Measurements from ENCODE around the gene UNC5A. TPM values are rescaled to one million over a fixed set of nuclear protein-coding genes. Genes with fewer than 3 reads are reported as not detected.

Gene UNC5A
- total and polyA plus RNA-seq, 10 of the 15 experiments (the other 5 are each of a cell fraction or from before 2014, with no cell fraction given) = not detected

- TF ChIP-seq ZBTB11 (CRISPR knock-in tag; IDR thresholded peaks at IDR 0.05) (no peak), ATF3 (IDR thresholded peaks at IDR 0.05; ENCODE audit: borderline replicate concordance, extremely low read depth, low read depth, low read length) (no peak), EGR1 (IDR thresholded peaks at IDR 0.05; ENCODE audit: borderline replicate concordance in 1 of 2, low read depth in 2 of 2, low read length in 2 of 2) (no peak)
Measured at GRCh38 chr5:176851380-176851779, 41.0 kb downstream of the UNC5A start (continued).

GRCh38 chr5:176851871-176852658 is 41.7 kb downstream of the UNC5A start:
- RAD21 ChIA-PET (ENCODE audit: unreplicated experiment) = interaction anchor here (0.7 kb wide), 1 partner anchor 43 kb away, joined by 3 read pairs; no protein-coding TSS in a partner anchor
- Histone ChIP-seq H3K4me2 (ENCODE audit: control insufficient read depth, insufficient read depth) (no peak overlapping the region), H3K36me3 (ENCODE audit: control insufficient read depth in 2 of 2, insufficient read depth in 2 of 2, low read length in 1 of 2) (no peaks in the 10 kb centered on the region), H3K79me2 (ENCODE audit: control insufficient read depth, insufficient read depth, low read length) (no peaks in the 10 kb centered on the region), H3K27me3 (replicated peaks in 1 of 2; ENCODE audit: control insufficient read depth in 2 of 2, insufficient read depth in 2 of 2, low read length in 1 of 2) (peaks cover 0 to 4% of the 10 kb centered on the region in 2 experiments; a peak in 3 of 4 replicates), H3K4me1 (ENCODE audit: control insufficient read depth, insufficient read depth, low read length) (no peaks in the 10 kb centered on the region), H3K4me3 (no peak overlapping the region), H3K27ac (ENCODE audit: control insufficient read depth, insufficient read depth) (no peak overlapping the region), H2AFZ (ENCODE audit: control insufficient read depth, low read depth, low read length) (no peak overlapping the region), H4K20me1 (ENCODE audit: control insufficient read depth, insufficient read depth) (no peaks in the 10 kb centered on the region), H3K9ac (ENCODE audit: control insufficient read depth, insufficient read depth, low read length) (no peak overlapping the region), H3K9me3 (replicated peaks; ENCODE audit: control insufficient read depth, insufficient read depth, low read length) (no peaks in the 10 kb centered on the region)
- 35% methylated on average over 15 of the region's 17 CpGs for WGBS (ENCODE audit: insufficient coverage, insufficient replicate concordance, low lambda C conversion rate, missing lambda C conversion rate)
- in situ Hi-C loops (cut with MboI) = no loop called here
- FAIRE-seq = no peak
- CTCF ChIA-PET = no interaction called here
- no peak for DNase-seq (ENCODE audit: low read depth, low spot score)
- SMC1A ChIA-PET (ENCODE audit: uncharacterized antibody, unreplicated experiment) = no interaction called here
- no TSS peak for BruUV-seq (replicated peaks)
- POLR2A ChIA-PET = no interaction called here
- intact Hi-C loops (cut with micrococcal nuclease; ENCODE audit: unreplicated experiment) = no loop called here
- ATAC-seq = no peak
- TF ChIP-seq SUPT20H (IDR thresholded peaks at IDR 0.05; ENCODE audit: borderline replicate concordance, control insufficient read depth, low read depth, low read length) (no peak), ATF7 (IDR thresholded peaks at IDR 0.05; ENCODE audit: low read depth) (no peak), CEBPB (IDR thresholded peaks at IDR 0.05; ENCODE audit: borderline replicate concordance in 1 of 2, low read depth in 2 of 2, low read length in 2 of 2) (no peak), SUZ12 (IDR thresholded peaks at IDR 0.05; ENCODE audit: unreplicated experiment) (no peak), CUX1 (IDR thresholded peaks at IDR 0.05; ENCODE audit: insufficient replicate concordance, low read depth, low read length) (no peak), MAX (IDR thresholded peaks at IDR 0.05; ENCODE audit: low read depth, low read length) (no peak), POLR2AphosphoS2 (IDR thresholded peaks at IDR 0.05; ENCODE audit: low read depth, low read length) (no peak), MYC (IDR thresholded peaks at IDR 0.05; ENCODE audit: insufficient read depth, insufficient read length, insufficient replicate concordance, low read length, severe bottlenecking) (no peak)

Data from GM12878 (cell line).